Activated naive CD4-positive, alpha-beta T cell (primary cell): ENCODE data around the gene CACNB2.

ENCODE experiments used
- DNase-seq, 4 experiments: peaks; one replicate each; lab custom pipeline; 2025; lab: John Stamatoyannopoulos, UW

The CACNB2 gene

GRCh38 chr10:18230794-18231193 is 90.6 kb downstream of the CACNB2 start:
- no peak for DNase-seq

- DNase-seq: no peak
Measured at GRCh38 chr10:18231480-18231879, 91.3 kb downstream of the CACNB2 start.

- no peak for DNase-seq
Measured at GRCh38 chr10:18233775-18234174, 93.6 kb downstream of the CACNB2 start.

- no peak for DNase-seq
Measured at GRCh38 chr10:18235477-18235876, 95.3 kb downstream of the CACNB2 start.

GRCh38 chr10:18236756-18237155 is 96.5 kb downstream of the CACNB2 start:
- no peak for DNase-seq

GRCh38 chr10:18238870-18239485 is 98.8 kb downstream of the CACNB2 start:
- DNase-seq: no peak

- DNase-seq: no peak
Measured at GRCh38 chr10:18240185-18240882, 100.1 kb downstream of the CACNB2 start.

- DNase-seq: no peak
Measured at GRCh38 chr10:18246967-18247366, 106.7 kb downstream of the CACNB2 start.

- no peak for DNase-seq
Measured at GRCh38 chr10:18252086-18252485, 111.9 kb downstream of the CACNB2 start.

- DNase-seq: no peak
Measured at GRCh38 chr10:18254086-18254485, 113.9 kb downstream of the CACNB2 start.

- no peak for DNase-seq
Measured at GRCh38 chr10:18254692-18255091, 114.5 kb downstream of the CACNB2 start.

- DNase-seq: no peak
Measured at GRCh38 chr10:18260310-18260922, 120.2 kb downstream of the CACNB2 start.

- no peak for DNase-seq
Measured at GRCh38 chr10:18261063-18261610, 120.9 kb downstream of the CACNB2 start.

- no peak for DNase-seq
Measured at GRCh38 chr10:18261768-18262231, 121.6 kb downstream of the CACNB2 start.

- DNase-seq: no peak
Measured at GRCh38 chr10:18264466-18265050, 124.3 kb downstream of the CACNB2 start.

- no peak for DNase-seq
Measured at GRCh38 chr10:18268005-18268404, 127.8 kb downstream of the CACNB2 start.

GRCh38 chr10:18271491-18271890 is 131.3 kb downstream of the CACNB2 start:
- DNase-seq: no peak

GRCh38 chr10:18273039-18273438 is 132.8 kb downstream of the CACNB2 start:
- no peak for DNase-seq

GRCh38 chr10:18278181-18278580 is 138.0 kb downstream of the CACNB2 start:
- no peak for DNase-seq

- no peak for DNase-seq
Measured at GRCh38 chr10:18279173-18279572, 138.9 kb downstream of the CACNB2 start.

GRCh38 chr10:18282094-18282493 is 141.9 kb downstream of the CACNB2 start:
- no peak for DNase-seq

GRCh38 chr10:18290651-18291313 is 150.6 kb downstream of the CACNB2 start:
- DNase-seq: no peak
